ENCODE measurements around the gene BCOR.

Gene BCOR

GRCh38 chrX:40072246-40072645 lies 25.5 kb downstream of the BCOR start:
- Histone ChIP-seq H3K9me3 (ENCODE audit: low read length) (no peaks in the 10 kb centered on the region), H3K4me2 (ENCODE audit: low read length) (no peak overlapping the region), H3K79me2 (ENCODE audit: insufficient read depth, low read length) (no peaks in the 10 kb centered on the region), H3K36me3 (ENCODE audit: insufficient read depth, low read length) (peaks cover 94% of the 10 kb centered on the region), H3K4me1 (ENCODE audit: insufficient read depth, low read length, severe bottlenecking) (no peaks in the 10 kb centered on the region), H2AFZ (ENCODE audit: low read length) (no peak overlapping the region), H3K9me2 (ENCODE audit: low read depth, low read length) (no peaks in the 10 kb centered on the region), H3K27me3 (ENCODE audit: insufficient read depth, low read length) (no peaks in the 10 kb centered on the region), H3K9ac (ENCODE audit: low read length) (no peak overlapping the region), H4K20me1 (ENCODE audit: insufficient read depth, low read length) (no peaks in the 10 kb centered on the region), H3F3A (ENCODE audit: insufficient read depth, low read length) (no peaks in the 10 kb centered on the region), H3K4me3 (ENCODE audit: low read depth, low read length, poor library complexity, severe bottlenecking) (no peak overlapping the region), H3K27ac (ENCODE audit: low read depth, low read length, poor library complexity, severe bottlenecking) (no peak overlapping the region)
- TF ChIP-seq CTCF (IDR thresholded peaks at IDR 0.05; ENCODE audit: low read length), result no peak
- TF ChIP-seq EZH2 (IDR thresholded peaks at IDR 0.05; ENCODE audit: borderline replicate concordance, low read length), result no peak

- no peak for TF ChIP-seq EZH2 (IDR thresholded peaks at IDR 0.05; ENCODE audit: borderline replicate concordance, low read length)
- TF ChIP-seq CTCF (IDR thresholded peaks at IDR 0.05; ENCODE audit: low read length), result no peak
- H3K9me3 ChIP-seq (ENCODE audit: low read length), result no peaks in the 10 kb centered on the region
- H3K9ac ChIP-seq (ENCODE audit: low read length), result no peak overlapping the region
- H4K20me1 ChIP-seq (ENCODE audit: insufficient read depth, low read length), result no peaks in the 10 kb centered on the region
- H3K4me3 ChIP-seq (ENCODE audit: low read depth, low read length, poor library complexity, severe bottlenecking), result no peak overlapping the region
- no peak overlapping the region for H2AFZ ChIP-seq (ENCODE audit: low read length)
- H3K4me2 ChIP-seq (ENCODE audit: low read length), result no peak overlapping the region
- H3K27ac ChIP-seq (ENCODE audit: low read depth, low read length, poor library complexity, severe bottlenecking), result no peak overlapping the region
- no peaks in the 10 kb centered on the region for H3K27me3 ChIP-seq (ENCODE audit: insufficient read depth, low read length)
- H3K4me1 ChIP-seq (ENCODE audit: insufficient read depth, low read length, severe bottlenecking), result no peaks in the 10 kb centered on the region
- peaks cover 95% of the 10 kb centered on the region for H3K36me3 ChIP-seq (ENCODE audit: insufficient read depth, low read length)
- no peaks in the 10 kb centered on the region for H3K79me2 ChIP-seq (ENCODE audit: insufficient read depth, low read length)
- no peaks in the 10 kb centered on the region for H3K9me2 ChIP-seq (ENCODE audit: low read depth, low read length)
- no peaks in the 10 kb centered on the region for H3F3A ChIP-seq (ENCODE audit: insufficient read depth, low read length)
These were observed 29.7 kb downstream of the BCOR start for GRCh38 chrX:40068048-40068447.

- H3K36me3 ChIP-seq (ENCODE audit: insufficient read depth, low read length), result peaks cover 95% of the 10 kb centered on the region
These were observed 31.1 kb downstream of the BCOR start for GRCh38 chrX:40066700-40067099.

More at GRCh38 chrX:40066700-40067099, 31.1 kb downstream of the BCOR start:
- H3F3A ChIP-seq (ENCODE audit: insufficient read depth, low read length), result no peaks in the 10 kb centered on the region
- H3K9me2 ChIP-seq (ENCODE audit: low read depth, low read length), result no peaks in the 10 kb centered on the region
- no peaks in the 10 kb centered on the region for H3K79me2 ChIP-seq (ENCODE audit: insufficient read depth, low read length)
- no peaks in the 10 kb centered on the region for H3K9me3 ChIP-seq (ENCODE audit: low read length)
- H3K27ac ChIP-seq (ENCODE audit: low read depth, low read length, poor library complexity, severe bottlenecking), result no peak overlapping the region
- H3K9ac ChIP-seq (ENCODE audit: low read length), result no peak overlapping the region
- no peak overlapping the region for H3K4me3 ChIP-seq (ENCODE audit: low read depth, low read length, poor library complexity, severe bottlenecking)
- H3K4me1 ChIP-seq (ENCODE audit: insufficient read depth, low read length, severe bottlenecking), result no peaks in the 10 kb centered on the region
- no peak for TF ChIP-seq EZH2 (IDR thresholded peaks at IDR 0.05; ENCODE audit: borderline replicate concordance, low read length)
- no peak for TF ChIP-seq CTCF (IDR thresholded peaks at IDR 0.05; ENCODE audit: low read length)
- H3K4me2 ChIP-seq (ENCODE audit: low read length), result no peak overlapping the region
- no peaks in the 10 kb centered on the region for H4K20me1 ChIP-seq (ENCODE audit: insufficient read depth, low read length)
- no peak overlapping the region for H2AFZ ChIP-seq (ENCODE audit: low read length)
- H3K27me3 ChIP-seq (ENCODE audit: insufficient read depth, low read length), result no peaks in the 10 kb centered on the region

All from OCI-LY1 (cell line).